Mesenchymal stem cell (in vitro differentiated cells and primary cell): Measurements from ENCODE around the gene SEC24C.

Experiments used
- DNase-seq: peaks from one replicate; pipeline ENCODE4 v3.0.0-alpha.2; 2013
- H2AFZ ChIP-seq: one replicate; pipeline ENCODE4 v1.6.1; 2013; ENCODE audit warnings: low read depth, mild to moderate bottlenecking, control low read depth, inconsistent platforms, low read length, moderate library complexity
- H2AK5ac ChIP-seq: 2 replicates; pipeline ENCODE4 v1.6.1; 2013; ENCODE audit warnings: low read length, moderate library complexity, mild to moderate bottlenecking, inconsistent platforms; ENCODE audit not compliant: severe bottlenecking
- H2BK120ac ChIP-seq: one replicate; pipeline ENCODE4 v1.6.1; 2013; ENCODE audit warnings: low read depth, mild to moderate bottlenecking, inconsistent platforms, low read length, moderate library complexity
- H2BK12ac ChIP-seq, 2 experiments: one replicate each; pipeline ENCODE4 v1.6.1; 2013; ENCODE audit warnings: inconsistent platforms in 2 of 2, low read length in 2 of 2, mild to moderate bottlenecking in 2 of 2, moderate library complexity in 2 of 2, control low read depth in 1 of 2
- H2BK15ac ChIP-seq: one replicate; pipeline ENCODE4 v1.6.1; 2013; ENCODE audit warnings: mild to moderate bottlenecking, low read depth, inconsistent platforms; ENCODE audit not compliant: poor library complexity, severe bottlenecking
- H2BK5ac ChIP-seq: 2 replicates; pipeline ENCODE4 v1.6.1; 2013; ENCODE audit warnings: low read depth, mild to moderate bottlenecking, low read length, control low read depth, inconsistent platforms; ENCODE audit not compliant: poor library complexity, severe bottlenecking
- H3K14ac ChIP-seq, 2 experiments: one replicate each; pipeline ENCODE4 v1.6.1; 2013; ENCODE audit warnings: inconsistent platforms in 2 of 2, low read length in 2 of 2, control low read depth in 1 of 2, mild to moderate bottlenecking in 1 of 2, moderate library complexity in 1 of 2
- H3K18ac ChIP-seq, 2 experiments: one replicate each; pipeline ENCODE4 v1.6.1; 2013; ENCODE audit warnings: inconsistent platforms in 2 of 2, low read length in 2 of 2, control low read depth in 1 of 2, low read depth in 1 of 2, mild to moderate bottlenecking in 1 of 2
- H3K23ac ChIP-seq, 2 experiments: one replicate each; pipeline ENCODE4 v1.6.1; 2013; ENCODE audit warnings: inconsistent platforms in 2 of 2, low read length in 2 of 2, mild to moderate bottlenecking in 2 of 2, moderate library complexity in 2 of 2, control low read depth in 1 of 2
- H3K27ac ChIP-seq: 2 replicates; pipeline ENCODE4 v1.5.1; 2013; ENCODE audit warnings: mild to moderate bottlenecking, moderate library complexity, low read length, control low read depth, inconsistent platforms; ENCODE audit not compliant: poor library complexity, severe bottlenecking
- H3K27me3 ChIP-seq, 2 experiments: 2 replicates each; pipeline versions ENCODE4 v1.6.1 to v1.7.0; 2013; ENCODE audit warnings: low read length in 2 of 2, mild to moderate bottlenecking in 2 of 2, moderate library complexity in 2 of 2, control low read depth in 1 of 2, inconsistent platforms in 1 of 2; ENCODE audit not compliant: control insufficient read depth in 1 of 2, insufficient read depth in 1 of 2
- H3K36me3 ChIP-seq, 2 experiments: 2 replicates each; pipeline versions ENCODE4 v1.6.1 to v1.7.0; 2013; ENCODE audit warnings: low read length in 2 of 2, control low read depth in 1 of 2, inconsistent platforms in 1 of 2, low read depth in 1 of 2, mild to moderate bottlenecking in 1 of 2; ENCODE audit not compliant: insufficient read depth in 2 of 2, control insufficient read depth in 1 of 2
- H3K4ac ChIP-seq, 2 experiments: one replicate each; pipeline ENCODE4 v1.6.1; 2013; ENCODE audit warnings: inconsistent platforms in 2 of 2, low read length in 2 of 2, mild to moderate bottlenecking in 2 of 2, moderate library complexity in 2 of 2, control low read depth in 1 of 2, low read depth in 1 of 2
- H3K4me1 ChIP-seq: 2 replicates; pipeline ENCODE4 v1.6.1; 2013; ENCODE audit warnings: low read depth, low read length, control low read depth; ENCODE audit not compliant: control insufficient read depth, insufficient read depth
- H3K4me2 ChIP-seq: 2 replicates; pipeline ENCODE4 v1.6.1; 2013; ENCODE audit warnings: low read length, mild to moderate bottlenecking, inconsistent platforms; ENCODE audit not compliant: poor library complexity, severe bottlenecking
- H3K4me3 ChIP-seq, 2 experiments: 2 replicates each; pipeline versions ENCODE4 v1.5.1 to v1.7.0; 2013; ENCODE audit warnings: low read length in 2 of 2, mild to moderate bottlenecking in 2 of 2, control low read depth in 1 of 2, low read depth in 1 of 2; ENCODE audit not compliant: insufficient read depth in 1 of 2
- H3K79me1 ChIP-seq: replicated peaks from 2 replicates; pipeline ENCODE4 v1.6.1; 2013; ENCODE audit warnings: mild to moderate bottlenecking, control low read depth, low read length, inconsistent platforms; ENCODE audit not compliant: poor library complexity, severe bottlenecking
- H3K9ac ChIP-seq: 2 replicates; pipeline ENCODE4 v1.7.0; 2013; ENCODE audit warnings: mild to moderate bottlenecking, low read length, moderate library complexity
- H3K9me3 ChIP-seq: 2 replicates; pipeline ENCODE4 v1.7.0; 2013; ENCODE audit warnings: mild to moderate bottlenecking, low read length; ENCODE audit not compliant: control insufficient read depth
- H4K8ac ChIP-seq: one replicate; pipeline ENCODE4 v1.6.1; 2013; ENCODE audit warnings: inconsistent platforms, mild to moderate bottlenecking, low read length, moderate library complexity
- H4K91ac ChIP-seq: one replicate; pipeline ENCODE4 v1.6.1; 2013; ENCODE audit warnings: mild to moderate bottlenecking, low read length, inconsistent platforms
- WGBS: methylation state at CpG from one replicate; pipeline ENCODE4 v1.1.7; 2013; ENCODE audit warnings: mixed read lengths; 5-methylcytosine and 5-hydroxymethylcytosine counted together

SEC24C gene

GRCh38 chr10:73806176-73806950 lies 62.2 kb downstream of the SEC24C start:
- Histone ChIP-seq H3K9ac (peak overlapping the region; percentile 24), H3K27me3 (no peaks in the 10 kb centered on the region), H3K4me1 (peaks cover 4% of the 10 kb centered on the region), H3K4ac (no peak overlapping the region), H3K18ac (no peak overlapping the region), H2BK15ac (no peak overlapping the region), H3K23ac (no peak overlapping the region), H3K27ac (no peak overlapping the region), H3K79me1 (peaks cover 33% of the 10 kb centered on the region), H3K4me3 (peak overlapping the region in 1 of 2 experiments; percentile 56), H3K9me3 (no peaks in the 10 kb centered on the region), H2BK12ac (no peak overlapping the region), H3K14ac (no peak overlapping the region), H4K8ac (no peak overlapping the region), H2AFZ (no peak overlapping the region), H3K36me3 (peaks cover 61 to 85% of the 10 kb centered on the region in 2 experiments), H2BK5ac (no peak overlapping the region), H3K4me2 (no peak overlapping the region), H4K91ac (no peak overlapping the region), H2BK120ac (no peak overlapping the region), H2AK5ac (no peak overlapping the region)
- 95% methylated on average over 14 of the region's 14 CpGs for WGBS
- no peak for DNase-seq

- Histone ChIP-seq H3K23ac (no peak overlapping the region), H3K14ac (no peak overlapping the region), H3K27me3 (no peaks in the 10 kb centered on the region), H2BK15ac (no peak overlapping the region), H3K9ac (no peak overlapping the region), H2BK120ac (no peak overlapping the region), H2AK5ac (no peak overlapping the region), H3K9me3 (no peaks in the 10 kb centered on the region), H2AFZ (no peak overlapping the region), H3K27ac (no peak overlapping the region), H4K91ac (no peak overlapping the region), H2BK5ac (no peak overlapping the region), H3K79me1 (peaks cover 33% of the 10 kb centered on the region), H3K4me3 (peak overlapping the region in 1 of 2 experiments; percentile 56), H4K8ac (no peak overlapping the region), H2BK12ac (no peak overlapping the region), H3K4me1 (peaks cover 4% of the 10 kb centered on the region), H3K4me2 (no peak overlapping the region), H3K4ac (no peak overlapping the region), H3K18ac (no peak overlapping the region), H3K36me3 (peaks cover 51 to 74% of the 10 kb centered on the region in 2 experiments)
- DNase-seq, result no peak
- WGBS, result 98% methylated on average over 14 of the region's 14 CpGs
These were observed 63.3 kb downstream of the SEC24C start for GRCh38 chr10:73807471-73807870.

- no peak overlapping the region for H4K91ac ChIP-seq
- H3K9me3 ChIP-seq, result no peaks in the 10 kb centered on the region
- DNase-seq, result no peak
- H3K27me3 ChIP-seq, result no peaks in the 10 kb centered on the region
- H3K4me2 ChIP-seq, result no peak overlapping the region
- H2AK5ac ChIP-seq, result no peak overlapping the region
- H3K4me3 ChIP-seq, result no peak overlapping the region
- H2BK15ac ChIP-seq, result no peak overlapping the region
- WGBS, result 98% methylated on average over 16 of the region's 16 CpGs
- H3K27ac ChIP-seq, result no peak overlapping the region
- no peak overlapping the region for H3K23ac ChIP-seq
- H3K4ac ChIP-seq, result no peak overlapping the region
- H4K8ac ChIP-seq, result no peak overlapping the region
- peak overlapping the region; percentile 81 for H3K9ac ChIP-seq
- no peak overlapping the region for H2AFZ ChIP-seq
- peaks cover 4% of the 10 kb centered on the region for H3K4me1 ChIP-seq
- H3K79me1 ChIP-seq, result peaks cover 33% of the 10 kb centered on the region
- H2BK5ac ChIP-seq, result no peak overlapping the region
- H3K18ac ChIP-seq, result no peak overlapping the region
- H3K36me3 ChIP-seq, result peaks cover 51 to 74% of the 10 kb centered on the region in 2 experiments
- H3K14ac ChIP-seq, result no peak overlapping the region
- H2BK12ac ChIP-seq, result no peak overlapping the region
- H2BK120ac ChIP-seq, result no peak overlapping the region
These were observed 64.0 kb downstream of the SEC24C start for GRCh38 chr10:73808021-73808815.
